HepG2 (cell line): ENCODE measurements around the gene DLAT. TPM values are rescaled to one million over a fixed set of nuclear protein-coding genes. Genes with fewer than 3 reads are reported as not detected.

ENCODE experiments used
- CBX1 ChIP-seq: IDR thresholded peaks from one replicate; pipeline ENCODE4 v1.6.1; 2016; ENCODE audit warnings: antibody characterized with exemption, low read depth
- SIN3A ChIP-seq: IDR thresholded peaks from 2 replicates; pipeline ENCODE4 v1.6.1; 2011; ENCODE audit warnings: low read depth, mild to moderate bottlenecking, control low read depth, low read length, borderline replicate concordance
- THAP8 ChIP-seq: sonication (generic); formaldehyde crosslinking; IDR thresholded peaks from 2 replicates; pipeline ENCODE4 v1.5.1; 2020; ENCODE audit warnings: missing genetic modification reagents, mild to moderate bottlenecking, borderline replicate concordance
- ZNF260 ChIP-seq: sonication (generic); formaldehyde crosslinking; IDR thresholded peaks from 2 replicates; pipeline ENCODE4 v1.4.0; 2020; ENCODE audit warnings: missing genetic modification reagents, low read depth, mild to moderate bottlenecking, borderline replicate concordance
- polyA plus RNA-seq, 8 experiments: library from polyadenylated mRNA; depleted of rRNA in 3 of 8; stranded (reverse) in 7 of 8; unstranded in 1 of 8; fragments of >200 nt; fragmentation: Illumina TruSeq in 4 of 8; extraction: Trizol in 4 of 8; gene quantifications; 2 replicates each; pipeline versions ENCODE4 v1.2.1 to v1.2.3, GENCODE V29; 2011 to 2016; ENCODE audit warnings: low read depth in 4 of 8, missing spikeins in 1 of 8, mixed read lengths in 1 of 8; ENCODE audit not compliant: insufficient read depth in 1 of 8
- total RNA-seq, 5 experiments: library from RNA; depleted of rRNA; stranded (reverse); fragments of >200 nt; fragmentation: Illumina TruSeq; extraction: Trizol; gene quantifications; 2 replicates each; pipeline ENCODE4 v1.2.3, GENCODE V29; 2016; ENCODE audit warnings: low read depth in 1 of 5
- TF ChIP-seq, protein P1 (sequence below): sonication (generic); formaldehyde crosslinking; IDR thresholded peaks from 2 replicates; pipeline ENCODE4 v1.5.0; 2020; ENCODE audit warnings: mild to moderate bottlenecking, missing genetic modification reagents, borderline replicate concordance

DLAT gene
- total and polyA plus RNA-seq, 2 of the 13 experiments (the other 11 are each of a cell fraction or from before 2014, with no cell fraction given), result 26.4 to 62.2 TPM

- TF ChIP-seq, protein P1, sequence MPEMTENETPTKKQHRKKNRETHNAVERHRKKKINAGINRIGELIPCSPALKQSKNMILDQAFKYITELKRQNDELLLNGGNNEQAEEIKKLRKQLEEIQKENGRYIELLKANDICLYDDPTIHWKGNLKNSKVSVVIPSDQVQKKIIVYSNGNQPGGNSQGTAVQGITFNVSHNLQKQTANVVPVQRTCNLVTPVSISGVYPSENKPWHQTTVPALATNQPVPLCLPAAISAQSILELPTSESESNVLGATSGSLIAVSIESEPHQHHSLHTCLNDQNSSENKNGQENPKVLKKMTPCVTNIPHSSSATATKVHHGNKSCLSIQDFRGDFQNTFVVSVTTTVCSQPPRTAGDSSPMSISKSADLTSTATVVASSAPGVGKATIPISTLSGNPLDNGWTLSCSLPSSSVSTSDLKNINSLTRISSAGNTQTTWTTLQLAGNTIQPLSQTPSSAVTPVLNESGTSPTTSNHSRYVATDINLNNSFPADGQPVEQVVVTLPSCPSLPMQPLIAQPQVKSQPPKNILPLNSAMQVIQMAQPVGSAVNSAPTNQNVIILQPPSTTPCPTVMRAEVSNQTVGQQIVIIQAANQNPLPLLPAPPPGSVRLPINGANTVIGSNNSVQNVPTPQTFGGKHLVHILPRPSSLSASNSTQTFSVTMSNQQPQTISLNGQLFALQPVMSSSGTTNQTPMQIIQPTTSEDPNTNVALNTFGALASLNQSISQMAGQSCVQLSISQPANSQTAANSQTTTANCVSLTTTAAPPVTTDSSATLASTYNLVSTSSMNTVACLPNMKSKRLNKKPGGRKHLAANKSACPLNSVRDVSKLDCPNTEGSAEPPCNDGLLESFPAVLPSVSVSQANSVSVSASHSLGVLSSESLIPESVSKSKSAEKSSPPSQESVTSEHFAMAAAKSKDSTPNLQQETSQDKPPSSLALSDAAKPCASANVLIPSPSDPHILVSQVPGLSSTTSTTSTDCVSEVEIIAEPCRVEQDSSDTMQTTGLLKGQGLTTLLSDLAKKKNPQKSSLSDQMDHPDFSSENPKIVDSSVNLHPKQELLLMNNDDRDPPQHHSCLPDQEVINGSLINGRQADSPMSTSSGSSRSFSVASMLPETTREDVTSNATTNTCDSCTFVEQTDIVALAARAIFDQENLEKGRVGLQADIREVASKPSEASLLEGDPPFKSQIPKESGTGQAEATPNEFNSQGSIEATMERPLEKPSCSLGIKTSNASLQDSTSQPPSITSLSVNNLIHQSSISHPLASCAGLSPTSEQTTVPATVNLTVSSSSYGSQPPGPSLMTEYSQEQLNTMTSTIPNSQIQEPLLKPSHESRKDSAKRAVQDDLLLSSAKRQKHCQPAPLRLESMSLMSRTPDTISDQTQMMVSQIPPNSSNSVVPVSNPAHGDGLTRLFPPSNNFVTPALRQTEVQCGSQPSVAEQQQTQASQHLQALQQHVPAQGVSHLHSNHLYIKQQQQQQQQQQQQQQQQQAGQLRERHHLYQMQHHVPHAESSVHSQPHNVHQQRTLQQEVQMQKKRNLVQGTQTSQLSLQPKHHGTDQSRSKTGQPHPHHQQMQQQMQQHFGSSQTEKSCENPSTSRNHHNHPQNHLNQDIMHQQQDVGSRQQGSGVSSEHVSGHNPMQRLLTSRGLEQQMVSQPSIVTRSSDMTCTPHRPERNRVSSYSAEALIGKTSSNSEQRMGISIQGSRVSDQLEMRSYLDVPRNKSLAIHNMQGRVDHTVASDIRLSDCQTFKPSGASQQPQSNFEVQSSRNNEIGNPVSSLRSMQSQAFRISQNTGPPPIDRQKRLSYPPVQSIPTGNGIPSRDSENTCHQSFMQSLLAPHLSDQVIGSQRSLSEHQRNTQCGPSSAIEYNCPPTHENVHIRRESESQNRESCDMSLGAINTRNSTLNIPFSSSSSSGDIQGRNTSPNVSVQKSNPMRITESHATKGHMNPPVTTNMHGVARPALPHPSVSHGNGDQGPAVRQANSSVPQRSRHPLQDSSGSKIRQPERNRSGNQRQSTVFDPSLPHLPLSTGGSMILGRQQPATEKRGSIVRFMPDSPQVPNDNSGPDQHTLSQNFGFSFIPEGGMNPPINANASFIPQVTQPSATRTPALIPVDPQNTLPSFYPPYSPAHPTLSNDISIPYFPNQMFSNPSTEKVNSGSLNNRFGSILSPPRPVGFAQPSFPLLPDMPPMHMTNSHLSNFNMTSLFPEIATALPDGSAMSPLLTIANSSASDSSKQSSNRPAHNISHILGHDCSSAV (CRISPR knock-in tag), result no peak
- TF ChIP-seq CBX1 (no peak), THAP8 (CRISPR knock-in tag) (no peak), SIN3A (no peak), ZNF260 (CRISPR knock-in tag) (no peak)
These were observed 25.5 kb downstream of the DLAT start (continued) for GRCh38 chr11:112050721-112051120.
